ENCODE results near the gene SLC25A22. TPM values are rescaled to one million over a fixed set of nuclear protein-coding genes. Genes with fewer than 3 reads are reported as not detected.

SLC25A22 gene
- total and polyA plus RNA-seq, 9 of the 15 experiments (the other 6 are each of a cell fraction or from before 2014, with no cell fraction given), result 0.41 to 55.4 (median 11.4) TPM

- POLR2A ChIA-PET, result interaction anchor here (1.1 kb wide), 1 partner anchor 24 kb away, joined by 3 read pairs; no protein-coding TSS in a partner anchor
- H3K4me1 ChIP-seq (replicated peaks in 1 of 2; ENCODE audit: control insufficient read depth in 2 of 2, insufficient read depth in 2 of 2, low read length in 2 of 2), result peaks cover 10 to 90% of the 10 kb centered on the region in 2 experiments; a peak in 4 of 5 replicates
- H4K20me1 ChIP-seq (replicated peaks; ENCODE audit: control insufficient read depth, insufficient read depth, low read length), result no peaks in the 10 kb centered on the region
- no peaks in the 10 kb centered on the region for H3K9me1 ChIP-seq (ENCODE audit: control insufficient read depth, insufficient read depth, low read length)
- peaks cover 38% of the 10 kb centered on the region; the same call in 1 of the 3 replicates for H3K36me3 ChIP-seq (ENCODE audit: control insufficient read depth, insufficient read depth, low read length)
- H3K4me2 ChIP-seq (ENCODE audit: insufficient read depth, low read length), result no peak overlapping the region
- peak overlapping the region in 1 of 2 experiments; percentile 97; a peak in 2 of 4 replicates for H3K9ac ChIP-seq (ENCODE audit: insufficient read depth in 1 of 2, low read depth in 2 of 2, low read length in 2 of 2)
- WGBS (ENCODE audit: insufficient coverage, low coverage, missing lambda C conversion rate), result 94% methylated on average over 3 of the region's 8 CpGs
- H2AFZ ChIP-seq (ENCODE audit: low read depth, low read length), result no peak overlapping the region
- no TSS peak for BruUV-seq (replicated peaks)
- intact Hi-C loops (cut with micrococcal nuclease), result no loop called here
- DNase-seq (ENCODE audit: extremely low read depth in 1 of 4, low spot score in 3 of 4), result no peak
- TF ChIP-seq COPS2 (conservative IDR thresholded peaks at IDR 0.05) (no peak), POLR2G (IDR thresholded peaks at IDR 0.05; ENCODE audit: low read depth, low read length) (0 out of 2 replicates have a peak, but pooled peaks have one; percentile 18), RBM22 (IDR thresholded peaks at IDR 0.05; ENCODE audit: low read depth, low read length, poor library complexity, severe bottlenecking) (peak; percentile 12), ZNF655 (CRISPR knock-in tag; IDR thresholded peaks at IDR 0.05) (no peak)
- FAIRE-seq, result no peak
- CTCF ChIA-PET (ENCODE audit: low intra/inter-chr PET ratio), result no interaction called here
- no peak for ATAC-seq
- H3K79me2 ChIP-seq (ENCODE audit: control insufficient read depth, insufficient read depth, low read length), result peaks cover 27% of the 10 kb centered on the region
- no peaks in the 10 kb centered on the region for H3K27me3 ChIP-seq (ENCODE audit: control insufficient read depth in 2 of 2, insufficient read depth in 2 of 2, low read length in 2 of 2)
- in situ Hi-C loops (cut with MboI), result no loop called here
- H3K27ac ChIP-seq (ENCODE audit: extremely low read depth, low read depth, low read length), result no peak overlapping the region
- H3K4me3 ChIP-seq, result no peak overlapping the region
- H3K9me3 ChIP-seq (replicated peaks; ENCODE audit: control insufficient read depth, insufficient read depth, low read depth, low read length), result no peaks in the 10 kb centered on the region
Observed at GRCh38 chr11:803467-803742, 5.3 kb upstream of the SLC25A22 start.

Data from K562 (cell line).